ENCODE data around the gene CDH23. TPM values are rescaled to one million over a fixed set of nuclear protein-coding genes. Genes with fewer than 3 reads are reported as not detected.

Gene CDH23
- total RNA-seq, 2 experiments from 2014 or later: 4.6 to 5.2 TPM

GRCh38 chr10:71442000-71442399, 45.3 kb downstream of the CDH23 start:
- no peaks in the 10 kb centered on the region for H3K27me3 Mint-ChIP-seq
- Histone ChIP-seq H3K36me3 (ENCODE audit: insufficient read depth, low read length) (no peaks in the 10 kb centered on the region), H3K27ac (ENCODE audit: low read depth in 1 of 2, low read length in 2 of 2) (no peak overlapping the region), H3K9me3 (ENCODE audit: control insufficient read depth in 1 of 2, insufficient read depth in 1 of 2, low read length in 2 of 2) (no peaks in the 10 kb centered on the region), H3K4me3 (ENCODE audit: low read length) (no peak overlapping the region), H3K27me3 (ENCODE audit: control insufficient read depth in 1 of 2, insufficient read depth in 2 of 2, low read length in 2 of 2) (no peaks in the 10 kb centered on the region), H3K4me1 (ENCODE audit: insufficient read depth, low read length) (no peaks in the 10 kb centered on the region)
- H3K9me3 Mint-ChIP-seq: no peaks in the 10 kb centered on the region
- DNase-seq (no peak), ATAC-seq (ENCODE audit: poor library complexity) (no peak)
- ChIA-PET CTCF (no interaction called here), POLR2A (no interaction called here)
- intact Hi-C loops (cut with DNase I, micrococcal nuclease): no loop called here
- no peaks in the 10 kb centered on the region for H3K4me1 Mint-ChIP-seq (ENCODE audit: low read depth)
- H3K4me3 Mint-ChIP-seq: no peak overlapping the region
- no peak overlapping the region for H3K27ac Mint-ChIP-seq
- no peaks in the 10 kb centered on the region for H3K36me3 Mint-ChIP-seq (ENCODE audit: low read depth)
- TF ChIP-seq CTCF (IDR thresholded peaks at IDR 0.05): no peak

- no peak overlapping the region for H3K27ac ChIP-seq (ENCODE audit: low read depth in 1 of 2, low read length in 2 of 2)
- Mint-ChIP-seq H3K36me3 (ENCODE audit: low read depth) (no peaks in the 10 kb centered on the region), H3K27me3 (no peaks in the 10 kb centered on the region), H3K4me3 (no peak overlapping the region), H3K27ac (no peak overlapping the region), H3K4me1 (ENCODE audit: low read depth) (no peaks in the 10 kb centered on the region), H3K9me3 (no peaks in the 10 kb centered on the region)
- no peaks in the 10 kb centered on the region for H3K9me3 ChIP-seq (ENCODE audit: control insufficient read depth in 1 of 2, insufficient read depth in 1 of 2, low read length in 2 of 2)
- CTCF ChIA-PET: no interaction called here
- no peaks in the 10 kb centered on the region for H3K4me1 ChIP-seq (ENCODE audit: insufficient read depth, low read length)
- H3K4me3 ChIP-seq (ENCODE audit: low read length): no peak overlapping the region
- POLR2A ChIA-PET: no interaction called here
- intact Hi-C loops (cut with DNase I, micrococcal nuclease): no loop called here
- TF ChIP-seq CTCF (IDR thresholded peaks at IDR 0.05): no peak
- no peaks in the 10 kb centered on the region for H3K36me3 ChIP-seq (ENCODE audit: insufficient read depth, low read length)
- H3K27me3 ChIP-seq (ENCODE audit: control insufficient read depth in 1 of 2, insufficient read depth in 2 of 2, low read length in 2 of 2): no peaks in the 10 kb centered on the region
- DNase-seq (no peak), ATAC-seq (ENCODE audit: poor library complexity) (no peak)
Observed at GRCh38 chr10:71442859-71443570, 46.3 kb downstream of the CDH23 start.

GRCh38 chr10:71443676-71444075, 47.0 kb downstream of the CDH23 start:
- no peaks in the 10 kb centered on the region for H3K9me3 Mint-ChIP-seq
- H3K4me1 Mint-ChIP-seq (ENCODE audit: low read depth): no peaks in the 10 kb centered on the region
- POLR2A ChIA-PET: no interaction called here
- H3K27me3 Mint-ChIP-seq: no peaks in the 10 kb centered on the region
- H3K4me1 ChIP-seq (ENCODE audit: insufficient read depth, low read length): no peaks in the 10 kb centered on the region
- ATAC-seq (ENCODE audit: poor library complexity) (no peak), DNase-seq (no peak)
- H3K36me3 ChIP-seq (ENCODE audit: insufficient read depth, low read length): no peaks in the 10 kb centered on the region
- no peaks in the 10 kb centered on the region for H3K36me3 Mint-ChIP-seq (ENCODE audit: low read depth)
- intact Hi-C loops (cut with DNase I, micrococcal nuclease): no loop called here
- H3K27me3 ChIP-seq (ENCODE audit: control insufficient read depth in 1 of 2, insufficient read depth in 2 of 2, low read length in 2 of 2): no peaks in the 10 kb centered on the region
- H3K27ac Mint-ChIP-seq: no peak overlapping the region
- CTCF ChIA-PET: no interaction called here
- no peaks in the 10 kb centered on the region for H3K9me3 ChIP-seq (ENCODE audit: control insufficient read depth in 1 of 2, insufficient read depth in 1 of 2, low read length in 2 of 2)
- no peak overlapping the region for H3K27ac ChIP-seq (ENCODE audit: low read depth in 1 of 2, low read length in 2 of 2)
- TF ChIP-seq CTCF (IDR thresholded peaks at IDR 0.05): no peak
- H3K4me3 ChIP-seq (ENCODE audit: low read length): no peak overlapping the region
- no peak overlapping the region for H3K4me3 Mint-ChIP-seq
